SHP77 (cell line): ENCODE measurements around the gene MS4A7.

ENCODE experiments used
- DNase-seq, 2 experiments: peaks; one replicate each; lab custom pipeline; 2025; lab: John Stamatoyannopoulos, UW

MS4A7 gene

DNA sequence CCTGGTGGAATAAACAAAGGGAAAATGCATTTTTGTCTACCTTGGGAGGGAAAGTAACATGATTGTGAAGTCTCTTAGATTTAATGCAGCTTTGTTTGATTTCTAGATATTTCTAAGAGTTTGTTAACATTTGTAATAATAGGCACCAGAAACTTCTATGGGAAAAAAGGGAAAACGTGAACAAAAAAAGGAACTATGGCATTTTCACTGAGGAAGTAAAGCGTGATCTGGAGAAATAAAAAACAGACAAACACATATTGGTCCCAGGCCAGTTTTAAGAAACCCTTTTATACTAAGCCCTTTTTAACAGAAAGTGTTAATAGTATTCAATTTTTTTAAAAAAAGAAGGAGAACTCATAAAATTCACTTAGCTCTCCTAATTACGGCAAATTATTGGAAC is 6.9 kb upstream of the MS4A7 start:
- DNase-seq: no peak

DNA sequence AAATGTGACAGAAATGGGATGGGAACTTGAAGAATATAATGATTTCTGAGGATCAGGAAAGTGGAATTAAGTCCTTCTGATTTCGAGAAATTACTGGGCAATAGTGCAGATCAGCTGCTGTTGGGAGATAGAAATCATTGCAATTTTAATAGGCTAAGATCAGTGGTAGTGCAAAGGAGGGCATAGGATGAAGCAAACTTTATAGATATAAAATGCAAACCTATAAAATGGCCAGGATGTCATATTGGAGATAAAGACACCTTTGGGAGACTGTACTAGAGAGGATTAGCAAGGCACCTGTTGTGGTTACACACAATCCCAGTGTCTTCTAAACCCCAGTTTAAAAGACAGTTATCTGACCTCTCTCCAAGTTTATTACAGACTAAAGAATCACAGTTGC is 6.5 kb upstream of the MS4A7 start:
- DNase-seq: no peak

DNA sequence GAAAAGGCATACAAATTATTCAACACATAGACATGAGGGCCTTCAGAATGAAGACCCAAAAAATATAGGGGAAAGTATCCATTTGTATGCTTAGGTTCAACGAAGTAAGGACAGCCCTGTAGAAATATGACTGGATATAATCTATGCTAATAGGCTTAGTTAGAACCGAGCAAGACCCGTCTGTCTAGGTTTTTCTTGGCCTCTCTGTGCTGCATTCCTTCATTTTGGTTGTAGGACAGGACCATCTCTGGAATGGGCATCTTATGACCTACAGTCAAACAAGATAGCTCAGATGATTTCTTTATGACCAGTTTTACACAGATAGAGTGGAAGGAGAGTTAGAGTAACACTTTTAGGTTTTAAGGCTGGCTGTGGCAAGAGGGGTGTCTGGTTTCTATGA is 5.6 kb upstream of the MS4A7 start:
- no peak for DNase-seq

DNA sequence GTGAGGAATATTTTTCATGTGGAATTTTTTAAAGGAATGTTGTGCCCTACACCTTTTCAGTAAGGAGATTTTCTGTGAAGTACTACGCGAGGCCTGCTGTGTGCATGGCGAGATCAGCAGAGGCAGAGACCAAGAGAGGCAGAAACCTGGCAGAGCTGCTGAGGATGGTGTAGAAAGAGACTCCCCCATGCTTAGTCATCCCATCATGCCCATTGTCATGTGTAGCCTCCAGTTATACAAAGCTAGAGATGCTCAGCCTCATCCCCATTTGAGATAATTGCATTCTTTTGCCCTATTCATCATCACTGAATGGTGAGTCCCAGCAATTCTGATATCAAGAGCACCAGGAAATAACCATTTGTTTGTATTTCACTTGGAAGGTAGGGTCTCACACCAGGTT is 3.0 kb upstream of the MS4A7 start:
- DNase-seq: no peak

DNA sequence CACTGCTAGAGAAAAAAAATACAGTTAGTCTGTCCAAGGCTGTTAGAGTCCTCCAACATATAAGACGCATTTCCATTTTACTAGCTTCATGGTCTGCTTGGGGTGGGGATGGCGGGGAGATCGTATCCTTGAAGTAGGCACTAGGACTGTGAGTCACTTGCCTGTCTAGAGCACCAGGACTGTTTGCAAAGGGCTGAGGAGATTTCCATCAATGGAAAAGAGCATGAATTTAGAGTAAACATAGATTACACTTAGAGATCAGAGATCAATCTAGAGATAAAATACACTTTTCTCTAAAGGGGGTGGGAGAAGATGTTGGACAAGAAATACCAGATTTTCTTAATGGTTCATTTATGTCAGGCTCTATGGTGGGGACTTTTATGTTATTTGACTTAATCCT is 1.7 kb upstream of the MS4A7 start:
- no peak for DNase-seq

DNA sequence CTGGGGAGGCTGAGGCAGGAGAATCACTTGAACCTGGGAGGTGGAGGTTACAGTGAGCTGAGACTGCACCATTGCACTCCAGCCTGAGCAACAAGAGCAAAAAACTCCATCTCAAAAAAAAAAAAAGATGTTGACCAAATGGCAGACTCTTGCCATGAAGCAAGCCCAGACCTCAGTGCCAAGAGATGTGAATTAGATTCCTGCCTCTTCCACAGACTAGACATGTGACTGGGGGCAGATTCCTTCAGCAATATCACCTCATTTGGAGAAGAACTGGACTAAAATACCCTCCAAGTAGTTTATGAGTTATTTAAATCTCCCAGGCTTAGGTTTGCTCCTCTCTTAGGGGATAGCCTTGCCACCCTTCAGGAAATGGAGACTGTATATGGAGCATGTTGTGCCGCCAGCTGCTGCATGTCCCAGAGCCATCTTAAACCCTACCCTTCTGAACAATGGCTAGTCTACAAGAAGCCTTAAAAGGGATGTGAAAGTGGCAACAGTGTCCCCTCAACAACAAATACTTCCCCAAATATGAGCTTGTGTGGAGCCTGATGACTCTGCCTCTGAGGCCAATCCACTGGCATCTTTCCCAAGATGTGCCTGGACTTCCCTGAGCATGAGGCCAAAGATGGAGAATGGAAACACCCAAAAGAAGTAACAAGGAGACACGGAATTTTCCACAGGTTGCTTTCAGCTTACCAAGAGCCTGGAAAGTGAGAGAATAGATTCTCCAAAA is 763 bp upstream of the MS4A7 start:
- DNase-seq: no peak

DNA sequence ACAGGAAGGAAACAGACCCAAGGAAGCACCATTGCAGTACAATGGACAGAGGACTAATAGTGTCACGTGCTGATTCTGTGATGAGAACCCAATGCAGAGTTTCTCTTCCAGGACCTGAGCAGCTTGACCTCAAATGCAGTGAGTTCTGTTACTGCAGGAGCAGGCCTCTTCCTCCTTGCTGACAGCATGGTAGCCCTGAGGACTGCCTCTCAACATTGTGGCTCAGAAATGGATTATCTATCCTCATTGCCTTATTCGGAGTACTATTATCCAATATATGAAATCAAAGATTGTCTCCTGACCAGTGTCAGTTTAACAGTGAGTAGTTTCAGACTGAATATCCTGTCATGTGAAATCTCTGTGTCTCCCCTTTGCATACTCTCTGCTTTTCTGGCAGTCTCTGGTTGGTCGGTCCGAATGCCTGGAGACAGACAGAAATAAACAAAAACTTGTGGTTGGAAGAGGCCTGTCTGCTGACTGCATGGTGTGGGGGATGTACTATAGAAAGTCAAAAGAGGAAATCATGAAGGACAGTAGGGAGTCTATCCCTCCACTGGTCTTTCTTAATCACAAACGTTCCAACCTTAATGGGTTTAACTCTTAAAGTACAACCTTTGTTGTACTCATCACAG is 11.1 kb downstream of the MS4A7 start:
- DNase-seq: no peak

DNA sequence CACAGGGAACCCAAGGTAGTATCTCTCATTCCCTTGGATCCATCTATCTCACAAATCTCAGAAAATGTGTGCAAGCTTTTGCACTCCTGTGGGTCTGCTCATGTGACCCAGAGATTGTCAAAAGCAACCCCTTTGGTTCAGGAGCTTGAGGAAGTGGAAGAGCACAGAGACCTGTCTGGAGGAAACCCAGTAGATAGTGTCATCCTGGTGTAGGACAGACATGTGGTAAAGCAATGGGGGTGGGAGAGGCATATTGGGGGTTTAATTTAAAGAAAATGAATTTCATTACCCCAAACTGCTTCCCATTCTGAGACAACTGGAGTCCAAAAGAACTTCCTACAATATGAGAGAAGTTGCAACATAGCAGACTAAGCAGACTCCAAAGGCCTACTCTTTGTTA is 12.1 kb downstream of the MS4A7 start:
- no peak for DNase-seq

DNA sequence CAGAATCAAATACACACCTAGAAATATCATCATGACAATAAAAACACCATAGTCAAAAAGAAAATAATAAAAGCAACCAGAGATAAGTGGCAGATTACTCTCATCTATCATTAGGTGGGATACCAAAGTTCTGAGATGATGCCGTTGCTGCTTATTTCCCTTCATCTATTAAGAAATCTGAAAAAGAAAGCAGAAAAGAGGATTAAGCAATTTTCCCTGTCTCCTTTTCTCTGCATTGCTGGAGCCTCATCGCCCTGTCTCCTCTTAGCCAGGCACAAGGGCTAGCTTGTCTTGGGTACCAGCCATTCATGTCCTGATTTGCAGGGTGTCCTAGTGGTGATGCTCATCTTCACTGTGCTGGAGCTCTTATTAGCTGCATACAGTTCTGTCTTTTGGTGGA is 14.0 kb downstream of the MS4A7 start:
- DNase-seq: no peak

DNA sequence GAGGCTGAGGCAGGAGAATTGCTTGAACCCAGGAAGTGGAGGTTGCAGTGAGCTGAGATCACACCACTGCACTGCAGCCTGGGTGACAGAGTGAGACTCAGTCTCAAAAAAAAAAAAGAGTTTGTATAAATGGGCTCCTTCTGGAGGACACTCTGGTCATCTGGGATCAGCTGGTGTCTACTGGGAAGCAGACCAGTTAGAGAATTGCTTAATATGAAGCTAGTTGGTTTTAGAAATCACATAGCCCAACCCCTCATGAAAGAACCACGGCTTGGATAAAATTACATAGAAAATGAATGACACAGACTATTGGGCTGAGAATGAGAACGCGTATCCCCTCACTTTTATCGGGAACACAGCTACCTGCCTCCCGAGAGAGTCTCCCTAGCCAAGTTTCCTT is 14.7 kb downstream of the MS4A7 start:
- no peak for DNase-seq

DNA sequence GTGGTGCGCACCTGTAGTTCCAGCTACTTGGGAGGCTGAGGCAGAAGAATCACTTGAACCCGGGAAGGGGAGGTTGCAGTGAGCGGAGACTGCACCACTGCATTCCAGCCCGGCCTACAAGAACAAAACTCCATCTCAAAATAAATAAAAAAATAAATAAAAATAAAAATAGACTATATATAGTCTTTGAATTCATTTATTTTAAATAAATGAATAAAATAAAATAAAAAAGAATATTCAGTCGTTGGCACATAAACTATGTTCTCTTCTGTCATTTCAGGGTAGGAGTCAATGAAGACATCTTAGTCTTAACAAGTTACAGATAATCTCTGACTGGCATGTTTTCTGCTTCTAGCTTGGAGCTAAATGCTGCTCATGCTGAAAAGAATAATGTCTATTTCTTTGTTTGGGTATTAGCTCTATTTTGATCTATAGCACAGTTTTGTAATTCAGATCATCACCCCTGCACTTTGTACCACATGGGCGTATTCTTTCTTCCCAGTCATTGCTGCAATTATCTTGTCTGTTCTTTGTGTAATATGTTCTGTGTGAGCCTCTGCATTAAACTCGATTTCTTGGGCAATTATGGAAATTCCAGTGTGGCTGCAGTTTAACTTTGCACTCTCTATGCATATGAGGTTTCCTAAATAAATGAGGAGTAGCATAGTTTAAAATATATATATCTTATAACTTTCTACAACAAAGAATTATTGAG is 16.5 kb downstream of the MS4A7 start:
- no peak for DNase-seq

DNA sequence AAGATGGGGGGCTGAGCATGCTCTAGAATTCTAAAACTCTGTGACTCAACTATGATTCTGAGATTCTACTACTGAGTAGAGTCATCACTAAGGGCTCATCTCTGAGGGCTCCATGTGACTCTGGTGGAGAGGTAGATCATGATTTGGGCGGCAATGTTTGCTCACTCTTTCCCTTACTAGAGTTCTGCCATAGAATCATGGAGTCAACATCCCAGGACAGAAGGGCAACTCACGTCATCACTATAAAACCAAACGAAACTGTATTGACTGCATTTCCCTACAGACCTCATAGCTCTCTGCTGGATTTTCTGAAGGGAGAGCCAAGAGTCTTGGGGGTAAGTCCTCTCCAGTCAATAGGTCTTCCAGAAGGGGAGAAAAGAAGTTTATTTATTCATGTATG is 18.1 kb downstream of the MS4A7 start, which contains the start of gene MS4A14:
Gene MS4A14, plus strand, starts transcription at position 78 of the 400 bp plus-strand sequence. Its CDS starts 120 bp downstream, at position 198.
- no peak for DNase-seq

DNA sequence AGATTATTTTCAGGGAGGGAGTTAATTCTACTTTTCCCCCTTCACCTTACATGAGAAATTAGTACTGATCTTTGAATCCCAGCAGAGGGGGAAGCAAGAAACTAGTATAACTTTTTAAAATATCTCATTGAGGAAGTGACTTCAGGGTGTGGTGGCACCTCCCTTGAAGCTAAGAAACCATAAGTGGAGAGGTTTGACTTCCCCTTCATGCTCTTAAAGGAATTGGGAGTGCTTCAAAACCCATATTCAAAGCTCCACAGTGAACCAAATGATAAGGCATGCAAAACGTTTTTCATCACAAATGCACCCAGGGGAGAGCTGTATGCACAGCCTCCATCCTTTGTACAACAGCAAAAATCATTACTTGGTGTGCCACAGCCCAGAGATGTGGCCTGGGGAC is 18.5 kb downstream of the MS4A7 start:
- DNase-seq: no peak

DNA sequence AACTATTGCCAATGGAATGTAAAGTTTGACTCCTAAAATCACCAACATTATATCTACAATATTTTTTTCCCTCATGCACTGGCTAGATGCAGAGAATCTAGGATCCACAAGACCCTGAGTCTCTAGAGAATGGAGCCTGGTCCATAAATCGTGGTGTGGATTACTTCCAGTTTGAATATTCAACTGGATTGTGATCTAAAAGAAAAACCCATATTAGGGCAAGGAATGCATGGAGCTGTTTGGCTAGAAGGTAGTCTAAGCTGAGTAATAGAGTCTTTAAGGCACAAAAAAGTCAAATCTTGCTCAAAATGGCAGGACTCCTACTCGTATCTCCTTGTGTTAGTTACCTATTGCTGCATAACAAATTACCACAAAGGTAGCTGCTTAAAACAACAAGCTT is 41.7 kb downstream of the MS4A7 start:
- DNase-seq: no peak

DNA sequence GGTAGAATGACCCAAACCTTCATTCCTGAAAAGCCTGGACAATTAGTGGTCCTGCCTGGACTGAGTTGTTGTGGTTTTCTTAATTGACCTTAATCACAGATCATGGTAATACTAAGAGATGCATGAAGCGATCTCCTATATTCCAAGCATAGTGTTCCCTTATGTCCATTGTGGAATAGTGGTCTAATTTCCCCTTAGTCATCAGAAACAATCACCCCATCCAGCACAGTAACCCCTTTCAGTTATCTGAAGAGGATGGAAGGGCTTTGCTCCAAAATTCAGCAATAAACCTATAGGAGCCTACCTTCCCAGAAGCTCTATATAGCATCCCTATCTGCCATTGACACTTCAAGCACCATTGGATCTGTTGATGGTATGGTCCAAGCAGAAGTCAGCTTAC is 44.3 kb downstream of the MS4A7 start:
- DNase-seq: no peak

DNA sequence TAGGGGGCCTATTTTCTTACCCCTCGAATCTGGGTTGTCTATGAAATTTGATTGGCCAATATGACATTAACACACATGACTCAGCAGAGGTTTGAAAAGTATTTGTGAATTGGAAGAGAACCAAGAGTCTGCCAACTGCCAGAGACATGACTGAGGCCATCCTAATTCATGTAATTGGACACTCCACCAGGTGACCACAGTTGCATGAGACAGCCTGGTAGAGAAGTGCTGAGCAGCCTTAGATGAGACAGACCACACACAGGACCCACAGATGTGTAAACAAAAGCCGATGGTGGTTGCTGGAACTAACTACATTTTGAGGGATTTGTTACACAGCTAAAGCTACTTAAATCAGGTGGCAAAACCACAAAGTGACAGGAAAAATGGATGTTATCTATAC is 50.2 kb downstream of the MS4A7 start:
- peak; percentile 50 to 64 for DNase-seq

DNA sequence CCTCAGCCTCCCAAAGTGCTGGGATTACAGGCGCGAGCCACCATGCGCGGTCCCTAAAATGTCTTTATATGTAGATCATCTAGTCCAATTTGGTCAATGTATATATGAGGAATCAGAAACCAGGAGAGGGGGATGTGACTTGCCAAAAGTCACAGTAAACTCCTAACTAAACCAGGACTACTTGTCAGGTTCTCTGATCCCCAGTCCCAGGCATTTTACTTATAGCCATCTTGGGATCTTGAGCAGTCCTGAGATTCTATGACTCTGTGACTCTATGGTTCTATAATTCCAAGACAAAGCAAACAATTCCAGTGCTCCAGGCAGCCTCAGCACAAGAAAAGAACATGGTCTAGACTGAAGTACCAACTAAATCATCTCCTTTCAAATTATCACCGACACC is 50.9 kb downstream of the MS4A7 start, which contains the start of gene MS4A5:
Gene MS4A5, plus strand, starts transcription at position 301 of the 400 bp plus-strand sequence. CDS start 103 bp downstream, outside the sequence.
- DNase-seq: no peak

DNA sequence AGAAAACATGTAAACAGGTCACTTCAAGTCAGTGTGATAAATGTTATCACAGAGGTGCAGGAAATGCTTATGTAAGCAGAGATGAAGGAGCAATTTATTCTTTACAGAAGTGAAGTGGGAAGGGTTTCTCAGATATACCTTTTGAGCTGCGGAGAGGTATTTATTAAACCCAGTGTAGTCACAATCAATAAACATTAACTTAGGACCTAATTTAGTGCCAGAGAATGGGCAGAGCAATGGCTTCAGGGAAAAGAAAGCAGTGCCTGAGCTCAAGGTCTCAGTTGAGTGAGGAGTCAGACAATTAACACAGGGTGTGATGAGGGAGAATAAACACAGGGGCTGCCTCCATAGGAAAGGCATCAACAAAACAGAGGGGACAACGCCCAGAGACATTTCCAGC is 52.9 kb downstream of the MS4A7 start:
- DNase-seq: no peak

DNA sequence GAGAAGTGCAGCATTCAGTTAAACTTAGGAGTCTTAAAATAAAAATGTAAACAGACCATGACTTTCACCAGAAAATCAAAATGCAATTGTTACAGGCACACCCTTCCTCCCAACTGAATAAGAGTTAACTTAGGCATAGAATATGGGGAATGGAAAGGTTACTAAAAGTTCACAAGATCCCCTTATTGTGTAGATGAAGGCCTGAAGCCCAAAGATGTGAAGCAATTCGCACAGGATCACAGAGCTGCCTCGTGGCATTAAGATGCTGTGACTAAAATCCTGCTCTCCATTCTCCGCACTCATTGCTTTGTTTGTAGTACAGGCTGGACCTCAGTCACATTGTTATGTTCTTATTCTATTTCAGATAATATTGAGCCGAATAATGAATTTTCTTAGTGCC is 55.1 kb downstream of the MS4A7 start:
- DNase-seq: no peak
